Lung (tissue), 12 donors: ENCODE measurements around the gene UVSSA. TPM values are rescaled to one million over a fixed set of nuclear protein-coding genes. Genes with fewer than 3 reads are reported as not detected.

Source experiments
- ATAC-seq: fragments of 200-7000 bp; cut with Tn5 transposase; one replicate; pipeline ENCODE4 v1.9.1; 2020; ENCODE audit warnings: moderate number of reproducible peaks; ENCODE audit not compliant: insufficient read depth, low FRiP score
- DNase-seq, 3 donors: peaks; one replicate each; pipeline ENCODE4 v3.0.0-alpha.2; 2013 to 2017
- H3K27ac ChIP-seq, 2 donors: one replicate each; pipeline ENCODE4 v1.5.1; 2013; ENCODE audit warnings: mild to moderate bottlenecking in 2 of 2, moderate library complexity in 2 of 2, control low read depth in 1 of 2, inconsistent platforms in 1 of 2, low read depth in 1 of 2, low read length in 1 of 2
- H3K27me3 ChIP-seq, 3 donors: one replicate each; pipeline ENCODE4 v1.5.1; 2013; ENCODE audit warnings: low read length in 2 of 3; ENCODE audit not compliant: control insufficient read depth in 3 of 3, insufficient read depth in 3 of 3
- H3K36me3 ChIP-seq, 4 donors: one replicate each; pipeline ENCODE4 v1.5.1; 2013; ENCODE audit warnings: low read length in 4 of 4, mild to moderate bottlenecking in 1 of 4, moderate library complexity in 1 of 4; ENCODE audit not compliant: control insufficient read depth in 4 of 4, insufficient read depth in 4 of 4
- H3K4me1 ChIP-seq, 5 donors: one replicate each; pipeline ENCODE4 v1.5.1; 2013; ENCODE audit warnings: low read length in 5 of 5, mild to moderate bottlenecking in 2 of 5, moderate library complexity in 1 of 5; ENCODE audit not compliant: control insufficient read depth in 5 of 5, insufficient read depth in 5 of 5
- H3K4me3 ChIP-seq: one replicate; pipeline ENCODE4 v1.5.1; 2013; ENCODE audit warnings: mild to moderate bottlenecking, control low read depth, moderate library complexity
- H3K9ac ChIP-seq, 2 donors: one replicate each; pipeline ENCODE4 v1.5.1; 2013; ENCODE audit warnings: low read length in 2 of 2, control low read depth in 1 of 2; ENCODE audit not compliant: insufficient read depth in 1 of 2
- H3K9me3 ChIP-seq, 4 donors: one replicate each; pipeline ENCODE4 v1.5.1; 2013; ENCODE audit warnings: low read length in 3 of 4, mild to moderate bottlenecking in 1 of 4, moderate library complexity in 1 of 4; ENCODE audit not compliant: control insufficient read depth in 4 of 4, insufficient read depth in 3 of 4
- CTCF ChIP-seq: IDR thresholded peaks from 2 replicates; pipeline ENCODE4 v1.5.1; 2012; ENCODE audit warnings: mild to moderate bottlenecking; ENCODE audit errors: control extremely low read depth, extremely low read depth
- WGBS, 2 donors: extraction: QIAGEN DNeasy Blood & Tissue Kit; methylation state at CpG; one replicate each; pipeline ENCODE4 v1.1.7; 2013; 5-methylcytosine and 5-hydroxymethylcytosine counted together
- polyA plus RNA-seq, 2 donors: library from polyadenylated mRNA; stranded (reverse); fragments of 200-250 nt; gene quantifications; one replicate each; pipeline ENCODE4 v1.2.1, GENCODE V29; 2013
- total RNA-seq, 2 donors: library from RNA; depleted of rRNA in 1 of 2; stranded (reverse); fragments of >200 nt in 1 of 2; gene quantifications; one replicate each; pipeline ENCODE4 v1.2.1, GENCODE V29; 2014 to 2021
- donor health status: control.
- donor health status: control.
- donor health status: Bipolar disorder and iron deficiency.
- donor health status: healthy.
- donor health status: DM: yes; HTN: yes; CAD: no.

The UVSSA gene
- total and polyA plus RNA-seq, 4 donors, result 9.8 to 50.9 (median 17.7) TPM

GRCh38 chr4:1415681-1415981 is 68.6 kb downstream of the UVSSA start:
- Histone ChIP-seq H3K9ac (no peak overlapping the region), H3K4me1 (no peaks in the 10 kb centered on the region), H3K27ac (no peak overlapping the region), H3K27me3 (peaks cover 0 to 73% (median 28%) of the 10 kb centered on the region in 3 donors), H3K9me3 (peaks cover 0 to 19% (median 0%) of the 10 kb centered on the region in 4 donors), H3K36me3 (no peaks in the 10 kb centered on the region), H3K4me3 (no peak overlapping the region)
- WGBS, 2 donors, result 53 to 69% methylated on average over 13 of the region's 13 CpGs
- no peak for ATAC-seq
- no peak for DNase-seq
- TF ChIP-seq CTCF, result no peak

DNA sequence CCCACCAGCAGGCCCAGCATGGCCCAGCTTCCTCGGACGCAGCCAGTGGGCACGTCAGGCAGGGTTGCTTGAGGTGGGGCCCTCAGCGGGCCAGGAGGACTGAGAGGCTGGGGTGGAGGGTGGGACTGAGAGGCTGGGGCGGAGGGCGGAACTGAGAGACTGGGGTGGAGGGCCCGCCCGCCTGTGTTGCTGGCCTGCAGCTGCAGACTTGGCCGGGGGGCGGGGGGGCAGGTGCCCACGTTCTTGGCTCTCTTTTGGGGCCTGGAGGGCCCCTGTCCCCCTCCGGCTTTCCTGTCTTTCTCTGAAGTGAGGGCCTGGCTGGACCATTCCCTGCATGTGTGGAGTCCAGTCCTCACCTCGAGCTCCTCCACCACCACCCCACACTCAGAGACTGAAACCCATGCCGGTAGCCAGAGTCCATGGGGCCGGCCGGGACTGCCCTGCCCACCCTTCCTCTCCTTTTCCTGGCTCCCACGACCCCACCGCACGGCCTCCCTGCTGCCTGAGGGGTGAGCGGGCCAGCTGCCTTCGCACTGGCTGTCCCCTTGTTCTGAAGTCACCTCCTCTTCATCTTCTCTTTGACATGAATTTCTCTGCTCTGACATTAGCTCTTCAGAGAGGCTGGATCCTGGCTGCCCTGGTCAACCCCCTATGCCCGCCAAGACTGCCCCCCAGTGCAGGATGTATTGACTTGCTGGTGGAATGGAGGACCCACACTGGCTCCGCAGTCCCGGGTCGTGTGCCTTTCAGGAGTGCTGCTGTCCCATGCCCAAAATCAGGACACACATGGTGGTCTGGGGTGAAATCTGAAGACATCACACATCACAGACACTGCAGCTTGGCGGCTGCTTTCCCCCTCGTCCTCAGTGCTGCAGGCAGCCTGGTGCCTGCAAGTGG is 69.3 kb downstream of the UVSSA start:
- no peak overlapping the region for H3K27ac ChIP-seq
- no peaks in the 10 kb centered on the region for H3K36me3 ChIP-seq
- peaks cover 0 to 18% (median 0%) of the 10 kb centered on the region in 4 donors for H3K9me3 ChIP-seq
- no peak for ATAC-seq
- DNase-seq, result peak in 1 of 3 donors; percentile 7
- H3K4me3 ChIP-seq, result no peak overlapping the region
- WGBS, 2 donors, result 56 to 58% methylated on average over 23 to 27 of the region's 27 CpGs
- TF ChIP-seq CTCF, result no peak
- H3K27me3 ChIP-seq, result peaks cover 0 to 71% (median 28%) of the 10 kb centered on the region in 3 donors
- H3K9ac ChIP-seq, result no peak overlapping the region
- H3K4me1 ChIP-seq, result no peaks in the 10 kb centered on the region

DNA sequence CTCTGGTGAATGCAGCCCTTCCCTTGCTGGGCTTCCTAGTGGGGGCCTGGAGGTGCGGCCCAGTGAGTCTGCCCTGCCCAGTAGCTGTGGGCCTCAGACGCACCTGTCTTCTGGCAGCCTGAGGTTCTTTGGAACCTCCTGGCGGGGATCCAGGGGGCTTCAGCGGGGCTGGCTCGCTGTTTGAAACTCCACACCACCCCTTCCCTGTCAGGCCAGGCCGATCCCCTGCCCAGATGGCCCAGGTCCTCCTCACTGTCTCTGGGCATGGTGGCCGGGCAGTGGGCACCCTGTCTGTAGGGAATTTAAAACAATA is 69.9 kb downstream of the UVSSA start:
- Histone ChIP-seq H3K4me1 (no peaks in the 10 kb centered on the region), H3K9ac (no peak overlapping the region), H3K4me3 (no peak overlapping the region), H3K36me3 (no peaks in the 10 kb centered on the region), H3K27me3 (peaks cover 0 to 67% (median 28%) of the 10 kb centered on the region in 3 donors), H3K9me3 (peaks cover 0 to 17% (median 0%) of the 10 kb centered on the region in 4 donors), H3K27ac (no peak overlapping the region)
- 63 to 80% methylated on average over 7 of the region's 7 CpGs for WGBS, 2 donors
- DNase-seq (no peak), ATAC-seq (no peak)
- TF ChIP-seq CTCF, result no peak
